ENCODE data around the gene NR6A1.

Gene NR6A1

GRCh38 chr9:124526174-124526573 is 244.9 kb downstream of the NR6A1 start:
- TF ChIP-seq CTCF (conservative IDR thresholded peaks at IDR 0.05; ENCODE audit: low read length): no peak
- H3K4me3 ChIP-seq (ENCODE audit: low read length): no peak overlapping the region
- no peak for DNase-seq (ENCODE audit: low read depth)

GRCh38 chr9:124522121-124523098 is 248.7 kb downstream of the NR6A1 start:
- TF ChIP-seq CTCF (conservative IDR thresholded peaks at IDR 0.05; ENCODE audit: low read length): no peak
- DNase-seq (ENCODE audit: low read depth): no peak

GRCh38 chr9:124521142-124521541 is 250.0 kb downstream of the NR6A1 start:
- no peak for TF ChIP-seq CTCF (conservative IDR thresholded peaks at IDR 0.05; ENCODE audit: low read length)
- no peak overlapping the region for H3K4me3 ChIP-seq (ENCODE audit: low read length)
- no peak for DNase-seq (ENCODE audit: low read depth)

More at GRCh38 chr9:124522121-124523098, 248.7 kb downstream of the NR6A1 start:
- H3K4me3 ChIP-seq (ENCODE audit: low read length): no peak overlapping the region

GRCh38 chr9:124520206-124520596 is 250.9 kb downstream of the NR6A1 start:
- DNase-seq (ENCODE audit: low read depth): no peak
- no peak overlapping the region for H3K4me3 ChIP-seq (ENCODE audit: low read length)
- no peak for TF ChIP-seq CTCF (conservative IDR thresholded peaks at IDR 0.05; ENCODE audit: low read length)

- H3K4me3 ChIP-seq (ENCODE audit: low read length): no peak overlapping the region
- TF ChIP-seq CTCF (conservative IDR thresholded peaks at IDR 0.05; ENCODE audit: low read length): no peak
- DNase-seq (ENCODE audit: low read depth): no peak
Measured at GRCh38 chr9:124518116-124518515, 253.0 kb downstream of the NR6A1 start.

- TF ChIP-seq CTCF (conservative IDR thresholded peaks at IDR 0.05; ENCODE audit: low read length): no peak
- H3K4me3 ChIP-seq (ENCODE audit: low read length): no peak overlapping the region
- DNase-seq (ENCODE audit: low read depth): no peak
Measured at GRCh38 chr9:124517600-124517999, 253.5 kb downstream of the NR6A1 start.

- no peak for TF ChIP-seq CTCF (conservative IDR thresholded peaks at IDR 0.05; ENCODE audit: low read length)
- H3K4me3 ChIP-seq (ENCODE audit: low read length): no peak overlapping the region
- DNase-seq (ENCODE audit: low read depth): no peak
Measured at GRCh38 chr9:124514874-124515273, 256.2 kb downstream of the NR6A1 start.

All from AG10803 (cell line).